C4-2B (cell line): ENCODE results near the gene WASHC1.
"Not testable (repeated sequence)": the region's sequence is repeated elsewhere in the genome, so short reads cannot be mapped to it uniquely, and the experiment has no call there.

ENCODE experiments used
- CTCF ChIP-seq: fragments of 450-650 bp; conservative IDR thresholded peaks from 2 replicates; pipeline ENCODE4 v1.5.1; 2017; ENCODE audit warnings: mild to moderate bottlenecking
- ZFX ChIP-seq: fragments of 450-650 bp; IDR thresholded peaks from 2 replicates; pipeline ENCODE4 v1.6.1; 2017

DNA sequence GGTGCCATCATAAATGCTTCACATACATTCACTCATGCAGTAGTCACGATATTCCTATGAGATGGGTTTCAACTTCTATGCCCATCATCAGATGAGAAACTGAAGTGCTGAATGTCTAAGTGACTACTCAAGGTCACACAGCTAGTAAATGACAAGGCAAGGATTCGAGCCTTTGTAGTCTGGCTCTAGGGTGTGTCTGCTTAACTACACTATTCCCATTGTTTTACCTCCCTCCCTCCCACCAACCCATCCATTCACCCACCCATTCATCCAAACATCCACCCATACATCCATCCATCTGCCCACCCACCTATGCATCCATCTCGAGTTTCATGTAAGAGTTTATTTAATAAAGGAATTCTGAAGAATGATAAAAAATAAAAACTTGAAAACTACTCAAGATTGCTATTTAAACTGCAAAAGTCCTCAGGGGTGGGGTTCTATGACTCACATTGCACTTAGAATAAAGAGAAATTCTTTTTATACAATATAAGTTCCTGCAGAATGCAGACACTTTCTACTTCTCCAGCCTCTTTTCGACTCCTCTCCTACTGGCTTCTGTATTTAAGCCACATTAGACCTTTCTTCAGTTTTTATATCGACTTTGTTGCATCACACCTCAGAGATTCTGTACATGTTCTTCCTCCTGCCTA, 19.1 kb upstream of the WASHC1 start:
- TF ChIP-seq CTCF, ZFX: not testable (repeated sequence)
